NOMO-1 treated with DMSO at 0.1 percent for 48 hours (cell line): ENCODE data around the gene GRIA1.

ENCODE experiments used
- DNase-seq: peaks from one replicate; lab custom pipeline; 2025; ENCODE audit not compliant: unreplicated experiment; lab: John Stamatoyannopoulos, UW

The GRIA1 gene

DNA sequence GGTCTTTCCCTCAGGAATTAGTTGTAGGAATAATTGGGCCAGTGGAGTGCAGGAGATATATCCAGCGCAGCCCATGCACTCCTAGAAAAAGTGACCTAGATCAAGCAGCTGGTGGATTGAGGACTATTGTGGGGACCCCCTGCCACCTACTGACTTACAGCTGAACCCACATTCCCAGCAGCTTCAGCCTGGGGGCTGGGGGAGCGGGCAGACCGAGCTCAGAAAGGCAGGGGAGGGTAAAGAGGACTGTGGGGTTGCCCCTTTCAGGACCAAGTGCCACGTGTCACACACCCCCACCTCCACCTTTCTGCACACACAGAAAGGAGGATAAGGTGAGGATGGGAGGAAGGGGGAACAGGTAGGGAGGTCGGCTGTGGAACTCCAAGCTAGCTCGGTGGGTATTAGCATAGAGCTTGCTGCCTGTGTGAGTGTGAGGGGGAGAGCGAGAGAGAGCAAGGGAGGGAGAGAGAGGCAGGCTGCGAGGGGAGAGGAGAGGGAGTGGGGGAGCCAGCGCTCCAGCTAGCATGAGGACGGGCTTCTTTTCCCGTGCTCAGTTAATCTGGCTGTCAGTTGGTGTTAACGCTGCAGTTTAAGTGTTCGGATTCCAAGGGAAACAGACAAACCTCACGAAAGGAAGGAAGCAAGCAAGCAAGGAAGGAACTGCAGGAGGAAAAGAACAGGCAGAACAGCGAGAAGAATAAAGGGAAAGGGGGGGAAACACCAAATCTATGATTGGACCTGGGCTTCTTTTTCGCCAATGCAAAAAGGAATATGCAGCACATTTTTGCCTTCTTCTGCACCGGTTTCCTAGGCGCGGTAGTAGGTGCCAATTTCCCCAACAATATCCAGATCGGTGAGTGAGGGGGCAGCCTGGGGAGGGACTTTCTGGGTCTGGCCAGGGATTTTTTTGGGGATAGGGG, at the start of gene GRIA1:
Gene GRIA1 (plus strand): TSS at position 553 of the 920 bp plus-strand sequence.
- no peak for DNase-seq

DNA sequence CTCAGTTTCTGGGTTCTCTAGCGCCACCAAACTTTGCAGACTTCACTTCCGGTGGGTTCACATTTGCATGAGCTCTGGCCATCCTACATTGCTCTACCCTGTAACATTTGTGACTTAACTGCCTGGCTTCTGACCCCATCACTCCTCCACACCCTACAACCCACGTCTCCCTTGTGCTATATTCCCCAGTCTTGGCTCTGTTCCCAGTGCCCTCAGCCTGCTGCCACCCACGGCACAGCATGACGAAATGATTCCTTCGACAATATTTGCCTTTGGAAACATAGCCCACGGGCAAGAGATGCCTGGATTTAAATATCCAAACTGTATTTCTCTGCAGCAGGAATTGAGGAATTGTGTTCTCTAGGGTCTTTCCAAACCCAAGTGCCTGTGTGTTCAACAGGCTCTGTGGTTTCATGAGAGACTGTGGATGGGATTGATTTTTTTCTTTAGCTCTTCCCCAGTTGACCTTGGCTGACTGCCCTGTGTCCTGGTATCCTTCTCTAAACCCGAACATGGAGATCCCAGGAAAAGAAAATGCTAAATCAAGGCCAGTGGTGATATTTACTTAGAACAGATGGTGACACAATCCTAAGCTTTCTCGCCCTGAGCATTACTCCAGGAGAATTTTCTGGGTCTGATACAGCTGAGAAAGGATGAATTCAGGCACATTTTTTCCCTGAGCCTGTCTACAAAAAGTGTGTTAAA, 44.4 kb upstream of the GRIA1 start:
- DNase-seq: no peak

GRCh38 chr5:153447534-153447933, 42.9 kb upstream of the GRIA1 start:
- no peak for DNase-seq

- DNase-seq: no peak
These were observed 34.1 kb upstream of the GRIA1 start for GRCh38 chr5:153456354-153456753.

DNA sequence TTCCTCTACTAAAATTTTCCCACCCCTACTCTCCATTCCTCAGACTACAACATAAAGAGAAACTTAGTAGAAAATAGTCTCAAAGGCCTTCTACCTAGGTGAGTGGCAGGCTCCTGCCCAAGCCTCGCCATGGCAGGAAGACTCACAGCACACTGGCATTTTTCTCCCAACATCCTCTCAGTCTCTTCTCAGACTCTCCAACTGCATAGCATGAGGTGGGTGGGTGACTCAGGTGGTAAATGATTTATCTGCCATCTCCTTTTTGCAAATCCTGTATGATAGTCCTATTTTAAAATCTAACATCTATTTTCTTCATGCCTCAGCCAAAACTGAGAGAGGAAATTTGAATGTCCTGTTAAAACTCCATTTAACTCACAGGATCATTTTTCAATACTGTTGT, 33.5 kb upstream of the GRIA1 start:
- DNase-seq: no peak

DNA sequence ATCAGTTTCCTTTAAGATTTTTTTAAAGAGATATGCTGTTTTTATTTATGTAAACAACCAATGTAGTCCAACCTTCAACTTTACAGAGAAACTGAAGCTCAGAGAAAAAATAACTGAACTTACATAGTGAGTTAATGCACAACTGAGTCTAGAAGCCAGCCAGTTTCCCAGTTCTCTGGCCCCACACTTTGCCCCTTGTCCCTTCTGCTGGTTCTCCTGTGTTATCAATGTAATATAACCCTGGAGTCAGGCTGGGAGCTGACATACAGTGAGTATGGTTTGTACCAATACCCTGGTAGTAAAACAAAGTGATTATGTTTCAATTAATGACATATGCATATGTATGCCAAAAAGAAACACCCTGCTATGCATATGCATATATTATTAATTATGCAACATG, 32.2 kb upstream of the GRIA1 start:
- DNase-seq: no peak

DNA sequence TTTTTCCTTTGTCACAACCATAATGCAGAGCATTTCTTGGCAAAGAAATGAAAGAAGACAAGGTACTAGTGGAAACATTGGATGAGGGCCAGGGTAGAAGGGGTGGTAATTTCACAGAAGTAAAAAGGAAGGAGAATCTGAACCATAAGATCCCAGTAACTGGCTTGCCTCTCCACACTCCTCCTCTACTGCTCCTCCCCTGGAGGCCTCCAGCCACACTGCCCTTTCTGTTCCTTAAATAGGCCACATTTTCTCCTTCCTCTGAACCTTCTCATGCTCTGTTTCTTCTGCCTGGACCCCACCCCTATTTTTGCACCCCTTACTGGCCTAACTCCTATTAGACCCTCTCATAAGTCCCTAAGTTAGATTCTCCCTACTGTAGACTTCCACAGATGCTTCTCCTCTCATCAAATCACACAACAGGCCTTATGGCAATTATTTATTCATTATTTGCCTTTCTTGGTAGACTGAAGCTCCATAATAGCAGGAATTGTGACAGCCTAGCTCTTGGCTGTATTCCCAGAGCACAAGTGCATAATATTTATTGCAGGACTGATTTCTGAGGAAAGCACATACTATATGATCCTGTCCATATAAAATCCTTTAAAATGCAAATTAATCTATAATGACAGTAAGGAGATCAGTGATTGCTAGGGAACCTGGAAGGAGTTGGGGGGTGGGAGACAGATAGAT, 31.3 kb upstream of the GRIA1 start:
- no peak for DNase-seq

DNA sequence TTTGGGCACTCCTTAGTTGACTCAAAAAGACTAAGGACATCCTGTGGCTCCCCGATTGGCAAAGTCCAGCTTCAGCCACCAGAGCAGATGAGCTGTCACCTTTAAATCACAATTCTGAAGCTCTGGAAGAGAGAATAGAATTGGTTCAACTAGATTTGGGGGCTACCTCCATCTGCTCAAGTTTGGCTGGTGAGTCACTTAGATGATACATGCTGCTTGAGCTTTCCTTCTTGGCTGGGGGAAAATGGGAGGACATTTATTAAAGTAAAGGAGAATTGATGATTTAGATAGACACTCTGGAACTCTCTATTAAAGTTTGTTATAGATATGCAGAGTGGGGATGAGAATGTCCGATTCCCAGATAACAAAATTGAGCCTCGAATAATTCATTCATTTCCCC, 30.0 kb upstream of the GRIA1 start:
- DNase-seq: no peak

DNA sequence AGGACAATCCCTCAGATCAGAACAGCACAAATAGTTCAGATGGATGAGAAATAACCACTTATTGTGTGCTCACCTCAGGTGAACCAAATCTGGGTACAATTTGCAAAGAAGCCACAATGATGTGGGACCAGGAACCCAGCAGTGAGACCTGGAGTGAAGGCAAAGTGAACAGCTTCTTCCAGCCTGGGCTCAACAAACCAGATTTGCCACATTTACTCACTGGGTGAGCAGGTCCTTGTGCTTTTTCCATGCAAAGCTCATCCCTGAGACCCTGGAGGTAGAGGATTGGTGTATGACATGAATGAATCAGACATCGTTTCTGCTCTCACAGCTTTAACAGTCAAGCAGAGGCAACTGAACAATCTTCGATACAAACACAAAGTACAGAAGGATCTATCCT, 29.1 kb upstream of the GRIA1 start:
- DNase-seq: no peak

DNA sequence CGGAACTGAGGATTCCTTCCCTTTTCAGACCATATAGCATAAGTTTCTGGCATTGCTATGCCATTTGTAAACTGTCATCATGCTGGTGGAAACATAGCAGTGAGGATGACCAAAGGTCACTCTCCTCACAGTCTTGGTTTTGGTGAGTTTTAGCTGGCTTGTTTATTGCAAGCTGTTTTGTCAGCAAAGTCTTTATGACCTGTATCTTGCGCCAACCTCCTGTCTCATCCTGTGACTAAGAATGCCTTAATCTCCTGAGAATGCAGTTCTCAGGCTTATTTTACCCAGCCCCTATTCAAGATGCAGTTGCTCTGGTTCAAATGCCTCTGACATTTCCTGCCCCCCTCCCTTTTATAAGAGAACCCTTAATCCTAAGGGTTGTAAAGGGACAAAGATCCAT, 26.7 kb upstream of the GRIA1 start:
- DNase-seq: no peak

- DNase-seq: no peak
These were observed 22.9 kb upstream of the GRIA1 start for GRCh38 chr5:153467546-153467945.

DNA sequence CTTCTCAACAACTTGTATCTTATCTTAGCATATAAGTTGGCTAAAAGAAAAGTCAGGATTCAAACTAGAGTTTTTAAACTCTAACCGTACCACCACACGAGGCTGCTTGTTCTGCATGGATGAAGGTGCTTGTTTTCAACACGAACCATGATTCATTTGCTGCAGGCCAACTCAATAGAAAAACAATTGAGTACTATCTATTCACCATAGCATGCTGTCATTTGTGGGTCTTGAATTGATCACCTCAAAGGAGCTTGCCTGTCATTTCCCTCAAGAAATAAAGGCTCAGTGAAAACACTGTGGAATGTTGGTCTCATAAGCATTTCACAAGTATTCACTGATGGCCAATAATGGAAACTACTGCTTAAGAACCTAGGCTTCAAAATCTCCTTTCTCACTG, 21.0 kb upstream of the GRIA1 start:
- DNase-seq: no peak

DNA sequence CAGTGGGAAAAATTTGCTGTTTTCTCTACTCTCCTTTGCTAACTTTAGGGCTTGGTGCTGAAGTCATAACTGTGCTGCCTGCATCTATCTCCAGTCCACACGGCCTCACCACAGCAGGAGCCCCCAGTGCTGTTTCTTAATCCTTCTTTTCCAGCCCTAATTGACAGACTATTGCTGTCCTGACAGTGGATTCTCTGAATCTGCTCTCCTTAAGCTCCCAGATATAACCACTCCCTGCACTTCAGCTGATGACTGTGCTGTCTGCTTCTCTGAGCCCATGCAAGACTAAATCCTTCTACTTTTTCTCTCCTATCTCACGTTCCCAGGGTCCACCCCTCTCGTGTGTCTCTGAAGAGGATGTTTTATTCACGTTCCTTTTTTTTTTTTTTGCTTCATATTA, 19.7 kb upstream of the GRIA1 start:
- no peak for DNase-seq

DNA sequence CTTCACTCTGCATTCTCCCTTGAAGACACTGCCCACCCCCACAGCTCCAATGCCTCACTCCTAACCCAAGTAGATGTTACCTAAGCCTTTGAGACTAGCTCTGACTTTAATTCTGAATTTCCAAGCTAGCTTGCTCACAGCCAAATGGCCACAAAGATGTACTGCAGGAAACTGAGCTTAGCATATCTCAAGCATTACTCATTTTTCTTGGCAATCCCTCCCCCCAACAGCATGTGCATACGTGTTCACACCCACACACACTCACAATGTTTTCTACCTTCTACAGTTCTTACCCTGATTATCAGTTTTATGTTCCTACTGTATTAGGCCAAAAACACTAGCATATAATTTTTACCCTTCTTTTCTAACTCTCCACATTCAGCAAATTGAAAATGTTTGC, 13.7 kb upstream of the GRIA1 start:
- no peak for DNase-seq

- no peak for DNase-seq
These were observed 10.1 kb upstream of the GRIA1 start for GRCh38 chr5:153480401-153480800.

DNA sequence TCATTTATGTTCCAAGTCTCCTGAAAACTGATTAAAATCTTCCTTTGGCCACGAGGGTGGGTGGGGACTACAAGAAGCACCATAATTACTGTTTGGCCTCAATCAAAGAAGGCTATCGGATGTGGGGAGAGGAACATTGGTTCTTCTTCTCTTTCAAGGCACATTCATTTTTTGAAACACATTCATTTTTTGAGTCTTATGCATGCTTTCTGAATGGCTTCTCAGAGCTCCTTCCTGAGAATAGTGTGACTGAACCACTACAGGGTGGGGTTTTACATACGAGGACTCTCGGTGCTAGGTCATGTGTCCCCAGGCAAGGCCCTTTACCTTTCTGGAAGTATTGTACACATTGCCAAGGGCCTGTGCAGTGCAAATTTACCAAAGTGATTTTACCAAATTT, 7.0 kb upstream of the GRIA1 start:
- DNase-seq: no peak

DNA sequence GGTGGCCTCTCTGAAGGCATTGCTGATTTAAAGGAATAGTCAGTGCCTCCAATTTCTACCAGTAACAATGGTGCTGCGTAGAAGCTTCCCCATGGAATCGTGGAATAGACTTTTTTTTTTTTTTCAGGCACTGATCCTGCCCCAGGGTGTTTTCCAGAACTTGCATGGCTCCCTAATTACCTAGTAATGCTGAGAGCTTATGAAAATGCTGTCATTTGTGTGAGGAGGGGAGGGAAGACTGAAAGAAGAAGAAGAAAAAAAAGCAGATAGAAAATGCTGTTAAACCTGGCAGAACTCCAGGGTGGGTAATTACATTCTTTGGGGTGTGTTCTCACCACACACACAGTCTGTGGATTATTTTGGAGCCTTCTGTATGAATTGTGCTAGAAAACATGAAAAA, 4.8 kb upstream of the GRIA1 start:
- no peak for DNase-seq

- DNase-seq: no peak
These were observed 3.7 kb upstream of the GRIA1 start for GRCh38 chr5:153486771-153487170.

GRCh38 chr5:153489611-153490010, 859 bp upstream of the GRIA1 start:
- no peak for DNase-seq

DNA sequence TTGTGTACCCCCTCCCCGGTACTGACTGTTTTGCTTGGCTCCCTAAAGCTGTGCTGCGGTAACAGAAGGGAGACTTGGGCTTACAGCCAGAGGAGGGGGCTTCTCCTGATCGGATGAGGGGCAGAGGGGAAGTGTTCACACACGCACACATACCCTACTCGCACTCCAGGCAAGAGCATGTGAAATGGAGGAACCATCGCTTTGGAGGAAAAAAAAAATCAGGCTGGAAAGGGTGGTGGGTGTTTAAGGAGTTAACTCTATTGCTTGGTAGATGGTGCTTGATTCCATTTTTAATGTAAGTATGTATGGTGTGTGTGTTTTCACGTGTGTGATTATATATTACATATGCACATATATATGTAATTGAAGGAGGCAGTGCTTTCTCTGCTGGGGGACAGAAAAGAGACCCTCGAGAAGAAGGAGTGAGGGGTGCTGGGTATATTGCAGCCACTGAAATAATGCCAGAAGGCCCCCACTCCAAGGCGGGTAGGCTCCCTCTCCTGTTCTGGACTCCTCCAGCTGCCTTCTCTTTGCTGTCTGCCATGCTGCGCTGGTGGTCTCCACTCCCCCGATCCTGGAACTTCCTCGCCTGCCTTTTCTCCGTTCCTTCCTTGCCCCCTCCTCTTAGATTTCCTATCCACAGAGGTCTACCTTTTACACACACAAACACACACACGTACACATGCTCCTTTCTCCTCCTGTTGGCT, 721 bp downstream of the GRIA1 start:
- no peak for DNase-seq

GRCh38 chr5:153491856-153492255, 1.4 kb downstream of the GRIA1 start:
- DNase-seq: no peak
